ENCODE data around the gene GALNT10.

- TF ChIP-seq CTCF (IDR thresholded peaks at IDR 0.05), result no peak
- TF ChIP-seq POLR2A (IDR thresholded peaks at IDR 0.05), result peak in 1 of 2 donors; percentile 52
- no peak for TF ChIP-seq EP300 (IDR thresholded peaks at IDR 0.05)
- peak in 2 of 3 donors; percentile 3 to 43 for TF ChIP-seq POLR2AphosphoS5 (IDR thresholded peaks at IDR 0.05)
Observed at GRCh38 chr5:154445422-154446194, 255.1 kb downstream of the GALNT10 start, which contains the start of gene SAP30L.

Data from suprapubic skin (tissue), 4 donors.